OCI-LY1 (cell line): ENCODE measurements around the gene CIB4.

Experiments
- EZH2 ChIP-seq: fragments of 200-600 bp; sonication (generic), shearing (Covaris generic); IDR thresholded peaks from 2 replicates; pipeline ENCODE4 v1.8.0; 2017; ENCODE audit warnings: borderline replicate concordance, mixed run types, mild to moderate bottlenecking, antibody characterized with exemption, low read length, moderate library complexity, mixed read lengths
- TF ChIP-seq, protein P1 (sequence below): fragments of 200-600 bp; sonication (generic), shearing (Covaris generic); IDR thresholded peaks from 2 replicates; pipeline ENCODE4 v1.5.1; 2017; ENCODE audit warnings: mild to moderate bottlenecking, antibody characterized with exemption, low read length, moderate library complexity, mixed read lengths

- TF ChIP-seq, protein P1, sequence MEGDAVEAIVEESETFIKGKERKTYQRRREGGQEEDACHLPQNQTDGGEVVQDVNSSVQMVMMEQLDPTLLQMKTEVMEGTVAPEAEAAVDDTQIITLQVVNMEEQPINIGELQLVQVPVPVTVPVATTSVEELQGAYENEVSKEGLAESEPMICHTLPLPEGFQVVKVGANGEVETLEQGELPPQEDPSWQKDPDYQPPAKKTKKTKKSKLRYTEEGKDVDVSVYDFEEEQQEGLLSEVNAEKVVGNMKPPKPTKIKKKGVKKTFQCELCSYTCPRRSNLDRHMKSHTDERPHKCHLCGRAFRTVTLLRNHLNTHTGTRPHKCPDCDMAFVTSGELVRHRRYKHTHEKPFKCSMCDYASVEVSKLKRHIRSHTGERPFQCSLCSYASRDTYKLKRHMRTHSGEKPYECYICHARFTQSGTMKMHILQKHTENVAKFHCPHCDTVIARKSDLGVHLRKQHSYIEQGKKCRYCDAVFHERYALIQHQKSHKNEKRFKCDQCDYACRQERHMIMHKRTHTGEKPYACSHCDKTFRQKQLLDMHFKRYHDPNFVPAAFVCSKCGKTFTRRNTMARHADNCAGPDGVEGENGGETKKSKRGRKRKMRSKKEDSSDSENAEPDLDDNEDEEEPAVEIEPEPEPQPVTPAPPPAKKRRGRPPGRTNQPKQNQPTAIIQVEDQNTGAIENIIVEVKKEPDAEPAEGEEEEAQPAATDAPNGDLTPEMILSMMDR: no peak
- TF ChIP-seq EZH2: no peak
Observed at GRCh38 chr2:26666671-26667070, 25.5 kb upstream of the CIB4 start.
